Activated CD4-positive, alpha-beta memory T cell treated with anti-CD3 and anti-CD28 coated beads, Interleukin-2, amount 10 ng/mL, durations not matched to agents 7 days and 5 days (primary cell): Measurements from ENCODE around the gene ZMIZ1. TPM values are rescaled to one million over a fixed set of nuclear protein-coding genes. Genes with fewer than 3 reads are reported as not detected.
A peak's percentile ranks its signal among the peaks of the same experiment; 100 is the strongest.

ENCODE experiments used
- CTCF ChIA-PET: fragments of 350-600 bp; sonication (Branson Sonifier 250); formaldehyde crosslinking; loops from one replicate; lab custom pipeline; 2021; ENCODE audit warnings: antibody characterized with exemption, inconsistent platforms; lab: Charles Lee
- POLR2A ChIA-PET: fragments of 350-600 bp; sonication (Branson Sonifier 250); formaldehyde crosslinking; loops from one replicate; lab custom pipeline; 2021; ENCODE audit warnings: antibody characterized with exemption; lab: Charles Lee
- DNase-seq: peaks from one replicate; pipeline ENCODE4 v3.0.0-alpha.2; 2020
- H3K27ac Mint-ChIP-seq: one replicate; pipeline ENCODE4 v1.8.0; 2021; ENCODE audit warnings: mild to moderate bottlenecking, mixed read lengths
- H3K27me3 Mint-ChIP-seq: one replicate; pipeline ENCODE4 v1.8.0; 2021; ENCODE audit warnings: mixed read lengths
- H3K36me3 Mint-ChIP-seq: one replicate; pipeline ENCODE4 v1.8.0; 2021; ENCODE audit warnings: low read depth, mixed read lengths
- H3K4me1 Mint-ChIP-seq: one replicate; pipeline ENCODE4 v1.8.0; 2021; ENCODE audit warnings: mixed read lengths
- H3K4me3 Mint-ChIP-seq: one replicate; pipeline ENCODE4 v1.8.0; 2021; ENCODE audit warnings: mild to moderate bottlenecking, mixed read lengths
- H3K9me3 Mint-ChIP-seq: one replicate; pipeline ENCODE4 v1.8.0; 2021; ENCODE audit warnings: mixed read lengths
- total RNA-seq, 2 experiments: library from RNA; stranded (reverse); gene quantifications; one replicate each; pipeline ENCODE4 v1.2.3, GENCODE V29; 2021

ZMIZ1 gene
- total RNA-seq, 2 experiments from 2014 or later, result 46.9 to 47.0 TPM

GRCh38 chr10:79126351-79127080 lies 57.8 kb downstream of the ZMIZ1 start:
- H3K27ac Mint-ChIP-seq, result no peak overlapping the region
- no peak for DNase-seq
- H3K4me1 Mint-ChIP-seq, result no peaks in the 10 kb centered on the region
- ChIA-PET CTCF (interaction anchor here (1.0 to 1.1 kb wide), 2 partner anchors 9 to 68 kb away, joined by 3 to 4 read pairs; no protein-coding TSS in a partner anchor), POLR2A (interaction anchor here (2.0 kb wide), 1 partner anchor 11 kb away, joined by 8 read pairs; no protein-coding TSS in a partner anchor)
- no peak overlapping the region for H3K4me3 Mint-ChIP-seq
- H3K9me3 Mint-ChIP-seq, result no peaks in the 10 kb centered on the region
- no peaks in the 10 kb centered on the region for H3K36me3 Mint-ChIP-seq
- H3K27me3 Mint-ChIP-seq, result no peaks in the 10 kb centered on the region

- no peak overlapping the region for H3K4me3 Mint-ChIP-seq
Observed at GRCh38 chr10:79127151-79127961, 58.6 kb downstream of the ZMIZ1 start.

GRCh38 chr10:79128241-79128922 lies 59.6 kb downstream of the ZMIZ1 start:
- no peak overlapping the region for H3K27ac Mint-ChIP-seq
- POLR2A ChIA-PET, result interaction anchor here (2.0 kb wide), 1 partner anchor 9 kb away, joined by 8 read pairs; no protein-coding TSS in a partner anchor

More at GRCh38 chr10:79127151-79127961, 58.6 kb downstream of the ZMIZ1 start:
- ChIA-PET CTCF (interaction anchor here (1.0 kb wide), 1 partner anchor 9 kb away, joined by 4 read pairs; no protein-coding TSS in a partner anchor), POLR2A (interaction anchor here (2.0 kb wide), 1 partner anchor 10 kb away, joined by 8 read pairs; no protein-coding TSS in a partner anchor)
- H3K9me3 Mint-ChIP-seq, result no peaks in the 10 kb centered on the region
- H3K27ac Mint-ChIP-seq, result no peak overlapping the region
- H3K27me3 Mint-ChIP-seq, result no peaks in the 10 kb centered on the region
- H3K36me3 Mint-ChIP-seq, result no peaks in the 10 kb centered on the region
- no peak for DNase-seq
- no peaks in the 10 kb centered on the region for H3K4me1 Mint-ChIP-seq

GRCh38 chr10:79128923-79129305 lies 60.1 kb downstream of the ZMIZ1 start:
- no peaks in the 10 kb centered on the region for H3K9me3 Mint-ChIP-seq
- no peaks in the 10 kb centered on the region for H3K36me3 Mint-ChIP-seq
- no peak overlapping the region for H3K4me3 Mint-ChIP-seq
- ChIA-PET CTCF (no interaction called here), POLR2A (no interaction called here)
- no peak overlapping the region for H3K27ac Mint-ChIP-seq
- no peaks in the 10 kb centered on the region for H3K4me1 Mint-ChIP-seq
- no peak for DNase-seq
- no peaks in the 10 kb centered on the region for H3K27me3 Mint-ChIP-seq

More at GRCh38 chr10:79128241-79128922, 59.6 kb downstream of the ZMIZ1 start:
- DNase-seq, result no peak
- no peaks in the 10 kb centered on the region for H3K9me3 Mint-ChIP-seq
- no peaks in the 10 kb centered on the region for H3K36me3 Mint-ChIP-seq
- CTCF ChIA-PET, result no interaction called here
- H3K27me3 Mint-ChIP-seq, result no peaks in the 10 kb centered on the region
- H3K4me3 Mint-ChIP-seq, result no peak overlapping the region
- H3K4me1 Mint-ChIP-seq, result no peaks in the 10 kb centered on the region

- H3K4me1 Mint-ChIP-seq, result no peaks in the 10 kb centered on the region
- POLR2A ChIA-PET, result no interaction called here
- CTCF ChIA-PET, result no interaction called here
- no peak overlapping the region for H3K4me3 Mint-ChIP-seq
- no peaks in the 10 kb centered on the region for H3K27me3 Mint-ChIP-seq
- no peak for DNase-seq
- no peaks in the 10 kb centered on the region for H3K9me3 Mint-ChIP-seq
- no peaks in the 10 kb centered on the region for H3K36me3 Mint-ChIP-seq
- H3K27ac Mint-ChIP-seq, result no peak overlapping the region
Observed at GRCh38 chr10:79129361-79129997, 60.7 kb downstream of the ZMIZ1 start.

GRCh38 chr10:79130255-79130654 lies 61.5 kb downstream of the ZMIZ1 start:
- H3K36me3 Mint-ChIP-seq, result no peaks in the 10 kb centered on the region
- DNase-seq, result no peak
- ChIA-PET POLR2A (no interaction called here), CTCF (no interaction called here)
- no peaks in the 10 kb centered on the region for H3K4me1 Mint-ChIP-seq
- H3K27ac Mint-ChIP-seq, result no peak overlapping the region
- no peaks in the 10 kb centered on the region for H3K9me3 Mint-ChIP-seq
- no peak overlapping the region for H3K4me3 Mint-ChIP-seq
- no peaks in the 10 kb centered on the region for H3K27me3 Mint-ChIP-seq

GRCh38 chr10:79130846-79131245 lies 62.1 kb downstream of the ZMIZ1 start:
- Mint-ChIP-seq H3K27ac (no peak overlapping the region), H3K4me1 (peaks cover 2% of the 10 kb centered on the region), H3K36me3 (no peaks in the 10 kb centered on the region), H3K4me3 (no peak overlapping the region), H3K27me3 (no peaks in the 10 kb centered on the region), H3K9me3 (no peaks in the 10 kb centered on the region)
- DNase-seq, result no peak
- POLR2A ChIA-PET, result no interaction called here
- CTCF ChIA-PET, result interaction anchor here (2.1 kb wide), 1 partner anchor 9 kb away, joined by 5 read pairs; no protein-coding TSS in a partner anchor

GRCh38 chr10:79131836-79132631 lies 63.3 kb downstream of the ZMIZ1 start:
- H3K36me3 Mint-ChIP-seq, result no peaks in the 10 kb centered on the region
- POLR2A ChIA-PET, result interaction anchor here (1.5 kb wide), 1 partner anchor 19 kb away, joined by 3 read pairs; no protein-coding TSS in a partner anchor
- H3K27me3 Mint-ChIP-seq, result no peaks in the 10 kb centered on the region
- no peaks in the 10 kb centered on the region for H3K9me3 Mint-ChIP-seq
- H3K27ac Mint-ChIP-seq, result no peak overlapping the region
- CTCF ChIA-PET, result interaction anchor here (2.1 kb wide), 1 partner anchor 10 kb away, joined by 5 read pairs; no protein-coding TSS in a partner anchor
- no peak overlapping the region for H3K4me3 Mint-ChIP-seq
- DNase-seq, result no peak
- peaks cover 13% of the 10 kb centered on the region for H3K4me1 Mint-ChIP-seq

GRCh38 chr10:79132681-79133381 lies 64.1 kb downstream of the ZMIZ1 start:
- H3K27ac Mint-ChIP-seq, result no peak overlapping the region
- H3K4me3 Mint-ChIP-seq, result no peak overlapping the region
- DNase-seq, result no peak
- H3K9me3 Mint-ChIP-seq, result no peaks in the 10 kb centered on the region
- CTCF ChIA-PET, result interaction anchor here (2.1 kb wide), 1 partner anchor 11 kb away, joined by 5 read pairs; no protein-coding TSS in a partner anchor
- POLR2A ChIA-PET, result interaction anchor here (1.5 kb wide), 1 partner anchor 18 kb away, joined by 3 read pairs; no protein-coding TSS in a partner anchor
- peaks cover 21% of the 10 kb centered on the region for H3K4me1 Mint-ChIP-seq
- no peaks in the 10 kb centered on the region for H3K36me3 Mint-ChIP-seq
- H3K27me3 Mint-ChIP-seq, result no peaks in the 10 kb centered on the region

- CTCF ChIA-PET, result no interaction called here
- Mint-ChIP-seq H3K9me3 (no peaks in the 10 kb centered on the region), H3K4me3 (no peak overlapping the region), H3K4me1 (peaks cover 27% of the 10 kb centered on the region), H3K36me3 (no peaks in the 10 kb centered on the region), H3K27ac (no peak overlapping the region), H3K27me3 (no peaks in the 10 kb centered on the region)
- no peak for DNase-seq
- POLR2A ChIA-PET, result no interaction called here
Observed at GRCh38 chr10:79133416-79133815, 64.7 kb downstream of the ZMIZ1 start.

GRCh38 chr10:79135790-79136189 lies 67.0 kb downstream of the ZMIZ1 start:
- Mint-ChIP-seq H3K36me3 (peaks cover 5% of the 10 kb centered on the region), H3K4me1 (peaks cover 35% of the 10 kb centered on the region), H3K27me3 (no peaks in the 10 kb centered on the region), H3K27ac (peak overlapping the region; percentile 60), H3K4me3 (no peak overlapping the region), H3K9me3 (no peaks in the 10 kb centered on the region)
- POLR2A ChIA-PET, result interaction anchor here (0.7 kb wide), 1 partner anchor 113 kb away, joined by 3 read pairs; no protein-coding TSS in a partner anchor
- CTCF ChIA-PET, result interaction anchor here (0.8 kb wide), 1 partner anchor 9 kb away, joined by 4 read pairs; no protein-coding TSS in a partner anchor
- DNase-seq, result no peak
